HG03575 (cell line): ENCODE measurements around the gene GRPEL2.
"Not testable (repeated sequence)": the region's sequence is repeated elsewhere in the genome, so short reads cannot be mapped to it uniquely, and the experiment has no call there.

Experiments
- ATAC-seq: cut with Tn5 transposase; IDR thresholded peaks from one replicate; pipeline ENCODE4 v1.9.1; 2021; ENCODE audit not compliant: unreplicated experiment, insufficient number of reproducible peaks, low FRiP score; ENCODE audit errors: extremely low read depth

Gene GRPEL2

GRCh38 chr5:149387081-149387631, 41.9 kb downstream of the GRPEL2 start:
- ATAC-seq: no peak

GRCh38 chr5:149387982-149388381, 42.7 kb downstream of the GRPEL2 start:
- ATAC-seq: no peak

GRCh38 chr5:149388498-149389190, 43.3 kb downstream of the GRPEL2 start:
- no peak for ATAC-seq

- no peak for ATAC-seq
Measured at GRCh38 chr5:149389552-149390495, 44.5 kb downstream of the GRPEL2 start.

- not testable (repeated sequence) for ATAC-seq
Measured at GRCh38 chr5:149391076-149391475, 45.8 kb downstream of the GRPEL2 start.

- no peak for ATAC-seq
Measured at GRCh38 chr5:149391524-149391923, 46.2 kb downstream of the GRPEL2 start.

- ATAC-seq: no peak
Measured at GRCh38 chr5:149392718-149393117, 47.4 kb downstream of the GRPEL2 start.

GRCh38 chr5:149394996-149395395, 49.7 kb downstream of the GRPEL2 start:
- ATAC-seq: not testable (repeated sequence)

GRCh38 chr5:149397530-149397929, 52.2 kb downstream of the GRPEL2 start:
- ATAC-seq: no peak

GRCh38 chr5:149398747-149399266, 53.5 kb downstream of the GRPEL2 start:
- ATAC-seq: not testable (repeated sequence)

GRCh38 chr5:149399775-149400174, 54.5 kb downstream of the GRPEL2 start:
- no peak for ATAC-seq

- ATAC-seq: no peak
Measured at GRCh38 chr5:149400304-149400703, 55.0 kb downstream of the GRPEL2 start.

- ATAC-seq: no peak
Measured at GRCh38 chr5:149401051-149401450, 55.8 kb downstream of the GRPEL2 start.

GRCh38 chr5:149402291-149402690, 57.0 kb downstream of the GRPEL2 start:
- ATAC-seq: no peak
